ENCODE data around the gene NME3. TPM values are rescaled to one million over a fixed set of nuclear protein-coding genes. Genes with fewer than 3 reads are reported as not detected.

NME3 gene
- total and polyA plus RNA-seq, 2 of the 4 experiments (the other 2 are of a cell fraction), result 12.7 to 41.2 TPM

DNA sequence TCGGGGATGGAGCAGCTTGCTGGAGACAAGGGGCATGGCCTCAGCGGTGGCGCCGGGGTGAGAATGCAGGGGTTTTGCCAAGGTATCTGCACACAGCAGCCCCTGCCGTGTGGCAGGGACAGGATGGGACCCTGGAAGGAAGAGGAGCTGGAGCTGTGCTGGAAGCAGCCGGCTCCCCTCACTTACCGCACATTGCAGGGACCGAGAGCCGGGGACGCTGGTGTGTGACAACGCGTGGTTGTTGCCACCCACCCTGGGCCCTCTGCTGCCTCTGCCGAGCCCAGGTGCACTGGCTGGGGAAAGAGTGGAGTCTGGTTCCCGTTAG lies 14.5 kb upstream of the NME3 start:
- Histone ChIP-seq H2BK5ac (ENCODE audit: low read depth, low read length, poor library complexity, severe bottlenecking) (no peak overlapping the region), H3K36me3 (ENCODE audit: control insufficient read depth, insufficient read depth, low read length) (peaks cover 32% of the 10 kb centered on the region), H3K14ac (replicated peaks; ENCODE audit: low read depth, low read length) (no peak overlapping the region), H3K4me2 (ENCODE audit: low read depth, low read length) (no peak overlapping the region), H2BK120ac (ENCODE audit: low read depth, low read length) (no peak overlapping the region), H4K91ac (ENCODE audit: insufficient read depth, low read depth, low read length) (no peak overlapping the region), H3K9ac (ENCODE audit: low read depth, low read length) (no peak overlapping the region), H3K9me3 (ENCODE audit: control insufficient read depth, insufficient read depth, low read length) (no peaks in the 10 kb centered on the region), H3K4me3 (ENCODE audit: insufficient read depth, low read depth, low read length) (no peak overlapping the region), H2BK20ac (ENCODE audit: low read depth, low read length) (no peak overlapping the region), H3K27ac (ENCODE audit: insufficient read depth, low read length) (no peak overlapping the region), H2AK5ac (ENCODE audit: low read depth, low read length) (no peak overlapping the region), H4K5ac (ENCODE audit: low read depth, low read length) (no peak overlapping the region), H3K27me3 (ENCODE audit: control insufficient read depth, insufficient read depth, low read length) (no peaks in the 10 kb centered on the region), H3K56ac (ENCODE audit: extremely low read depth, insufficient read depth, low read length) (no peak overlapping the region), H4K8ac (ENCODE audit: low read depth in 2 of 2, low read length in 2 of 2) (no peak overlapping the region), H3K18ac (ENCODE audit: low read depth, low read length) (no peak overlapping the region), H2AK9ac (replicated peaks; ENCODE audit: low read depth, low read length, poor library complexity) (no peak overlapping the region), H3K4me1 (ENCODE audit: control insufficient read depth, insufficient read depth, low read length) (peaks cover 3% of the 10 kb centered on the region; the same call in 1 of the 2 replicates), H3K9me1 (ENCODE audit: insufficient read depth, low read length) (peaks cover 7% of the 10 kb centered on the region; the same call in 1 of the 2 replicates), H4K20me1 (ENCODE audit: insufficient read depth, low read length) (peaks cover 38% of the 10 kb centered on the region), H3K79me1 (ENCODE audit: low read depth in 1 of 2, low read length in 2 of 2) (peaks cover 12 to 51% of the 10 kb centered on the region in 2 experiments), H3K23ac (ENCODE audit: low read depth, low read length) (no peak overlapping the region), H2BK15ac (ENCODE audit: low read depth, low read length) (no peak overlapping the region), H3K4ac (ENCODE audit: low read depth, low read length) (no peak overlapping the region), H2AFZ (replicated peaks; ENCODE audit: low read length, poor library complexity) (no peak overlapping the region)
- dilution Hi-C loops (cut with HindIII; ENCODE audit: low sequenced_read_pairs, unreplicated experiment), result no loop called here
- intact Hi-C loops (cut with micrococcal nuclease), result no loop called here
- ChIA-PET POLR2A (ENCODE audit: unreplicated experiment) (no interaction called here), CTCF (no interaction called here)
- ATAC-seq (ENCODE audit: low read depth) (no peak), DNase-seq (no peak)
- no peak for TF ChIP-seq SMC3 (IDR thresholded peaks at IDR 0.05; ENCODE audit: low read depth, low read length)
- TF ChIP-seq, protein P1, sequence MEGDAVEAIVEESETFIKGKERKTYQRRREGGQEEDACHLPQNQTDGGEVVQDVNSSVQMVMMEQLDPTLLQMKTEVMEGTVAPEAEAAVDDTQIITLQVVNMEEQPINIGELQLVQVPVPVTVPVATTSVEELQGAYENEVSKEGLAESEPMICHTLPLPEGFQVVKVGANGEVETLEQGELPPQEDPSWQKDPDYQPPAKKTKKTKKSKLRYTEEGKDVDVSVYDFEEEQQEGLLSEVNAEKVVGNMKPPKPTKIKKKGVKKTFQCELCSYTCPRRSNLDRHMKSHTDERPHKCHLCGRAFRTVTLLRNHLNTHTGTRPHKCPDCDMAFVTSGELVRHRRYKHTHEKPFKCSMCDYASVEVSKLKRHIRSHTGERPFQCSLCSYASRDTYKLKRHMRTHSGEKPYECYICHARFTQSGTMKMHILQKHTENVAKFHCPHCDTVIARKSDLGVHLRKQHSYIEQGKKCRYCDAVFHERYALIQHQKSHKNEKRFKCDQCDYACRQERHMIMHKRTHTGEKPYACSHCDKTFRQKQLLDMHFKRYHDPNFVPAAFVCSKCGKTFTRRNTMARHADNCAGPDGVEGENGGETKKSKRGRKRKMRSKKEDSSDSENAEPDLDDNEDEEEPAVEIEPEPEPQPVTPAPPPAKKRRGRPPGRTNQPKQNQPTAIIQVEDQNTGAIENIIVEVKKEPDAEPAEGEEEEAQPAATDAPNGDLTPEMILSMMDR (conservative IDR thresholded peaks at IDR 0.05; ENCODE audit: low read depth, low read length), result no peak
- TF ChIP-seq MAZ (IDR thresholded peaks at IDR 0.05; ENCODE audit: borderline replicate concordance, low read depth, low read length), result no peak
- TF ChIP-seq FOS (IDR thresholded peaks at IDR 0.05; ENCODE audit: low read depth, low read length), result no peak
- no peak for TF ChIP-seq RAD21 (IDR thresholded peaks at IDR 0.05; ENCODE audit: low read length)
- TF ChIP-seq RCOR1 (IDR thresholded peaks at IDR 0.05; ENCODE audit: insufficient replicate concordance, low read length), result no peak
- no peak for TF ChIP-seq CEBPB (IDR thresholded peaks at IDR 0.05; ENCODE audit: low read depth, low read length)
- BruUV-seq (replicated peaks), result no TSS peak
- WGBS, 2 experiments (ENCODE audit: extremely low coverage in 2 of 2, insufficient read length in 1 of 2), result 98% methylated on average over 5 of the region's 14 CpGs; no CpG with 5 or more reads in 1 of the 2 experiments
- in situ Hi-C loops (cut with MboI; ENCODE audit: low sequenced_read_pairs), result no loop called here
